A549 (cell line): ENCODE measurements around the gene EHF. TPM values are rescaled to one million over a fixed set of nuclear protein-coding genes. Genes with fewer than 3 reads are reported as not detected.

Source experiments
- ATAC-seq, 2 experiments: fragments of 200-7000 bp in 1 of 2; fragments of >200 bp in 1 of 2; cut with Nextera tagmentation in 1 of 2; cut with Tn5 transposase in 1 of 2; 3 replicates each; pipeline versions ENCODE4 v1.8.0 to v1.9.1; 2018 to 2020; ENCODE audit warnings: mild to moderate bottlenecking in 1 of 2, moderate library complexity in 1 of 2
- CTCF ChIA-PET: fragments of 300-600 bp; sonication (Branson Sonifier 250); formaldehyde crosslinking; extraction: SDS; loops from one replicate; lab custom pipeline; 2021; ENCODE audit warnings: antibody characterized with exemption, inconsistent platforms; lab: Yijun Ruan, JAX
- POLR2A ChIA-PET: fragments of 350-600 bp; formaldehyde crosslinking; extraction: SDS; loops from one replicate; lab custom pipeline; 2021; ENCODE audit warnings: antibody characterized with exemption, inconsistent platforms; lab: Yijun Ruan, JAX
- DNase-seq, 2 experiments: peaks; one replicate each; pipeline versions ENCODE4 v3.0.0 to v3.0.0-alpha.2; 2011 to 2016; ENCODE audit warnings: low read depth in 1 of 2, low spot score in 1 of 2
- FAIRE-seq: peaks from 2 replicates; lab custom pipeline; 2011; peaks lifted over from hg19 to GRCh38; lab: Jason Lieb, UNC
- H3K27ac ChIP-seq, 2 experiments: fragments of >200 bp; sonication (Bioruptor Twin); formaldehyde crosslinking; 3 replicates each; pipeline ENCODE4 v1.5.1; 2016 to 2017
- H3K4me1 ChIP-seq: fragments of >200 bp; sonication (Bioruptor Twin); formaldehyde crosslinking; 3 replicates; pipeline ENCODE4 v1.6.1; 2016
- H3K4me2 ChIP-seq: fragments of >200 bp; sonication (Bioruptor Twin); formaldehyde crosslinking; 3 replicates; pipeline ENCODE4 v1.6.1; 2016
- H3K4me3 ChIP-seq: fragments of >200 bp; sonication (Bioruptor Twin); formaldehyde crosslinking; 3 replicates; pipeline ENCODE4 v1.5.1; 2016
- H3K9me3 ChIP-seq: fragments of >200 bp; sonication (Bioruptor Twin); formaldehyde crosslinking; 3 replicates; pipeline ENCODE4 v1.6.1; 2016
- CBX2 ChIP-seq: fragments of 200-600 bp; sonication (generic); IDR thresholded peaks from 2 replicates; pipeline ENCODE4 v1.6.1; 2016; ENCODE audit warnings: low read depth, mild to moderate bottlenecking, borderline replicate concordance
- CBX8 ChIP-seq: fragments of 200-600 bp; sonication (generic); IDR thresholded peaks from 2 replicates; pipeline ENCODE4 v1.6.1; 2016
- ESRRA ChIP-seq: fragments of 150-350 bp; IDR thresholded peaks from 2 replicates; pipeline ENCODE4 v1.6.1; 2014; ENCODE audit warnings: mild to moderate bottlenecking, low read length, borderline replicate concordance
- FOSB ChIP-seq: fragments of 250-450 bp; sonication (Bioruptor Pico); IDR thresholded peaks from 2 replicates; pipeline ENCODE4 v1.5.0; 2020; ENCODE audit warnings: mild to moderate bottlenecking, moderate library complexity
- FOSL2 ChIP-seq, 2 experiments: fragments of 450-650 bp in 1 of 2; fragments of >200 bp in 1 of 2; sonication (Bioruptor Twin) in 1 of 2; formaldehyde crosslinking; IDR thresholded peaks; 2 replicates each; pipeline versions ENCODE4 v1.5.0 to v1.6.1; 2016 to 2020; ENCODE audit warnings: mild to moderate bottlenecking in 1 of 2, moderate library complexity in 1 of 2
- HDAC2 ChIP-seq: fragments of 200-600 bp; sonication (generic); IDR thresholded peaks from 2 replicates; pipeline ENCODE4 v1.6.1; 2016
- HEYL ChIP-seq: fragments of 250-450 bp; sonication (Bioruptor Pico); IDR thresholded peaks from 2 replicates; pipeline ENCODE4 v1.8.0; 2021; ENCODE audit warnings: mild to moderate bottlenecking, moderate library complexity
- HMGXB4 ChIP-seq: fragments of 250-450 bp; sonication (Bioruptor Pico); IDR thresholded peaks from 2 replicates; pipeline ENCODE4 v1.5.0; 2021; ENCODE audit warnings: mild to moderate bottlenecking, moderate library complexity, borderline replicate concordance
- HOXA7 ChIP-seq: fragments of 250-450 bp; sonication (Bioruptor Pico); IDR thresholded peaks from 2 replicates; pipeline ENCODE4 v1.5.0; 2020; ENCODE audit warnings: mild to moderate bottlenecking, moderate library complexity
- HOXB13 ChIP-seq: fragments of 250-450 bp; sonication (Bioruptor Pico); IDR thresholded peaks from 2 replicates; pipeline ENCODE4 v1.5.0; 2020; ENCODE audit warnings: low read depth, mild to moderate bottlenecking, moderate library complexity
- JUN ChIP-seq, 2 experiments: fragments of >200 bp; sonication (Bioruptor Twin); formaldehyde crosslinking; IDR thresholded peaks; 2 replicates in 1 of 2; 3 replicates in 1 of 2; pipeline ENCODE4 v1.6.1; 2016 to 2017
- MAX ChIP-seq: IDR thresholded peaks from 2 replicates; pipeline ENCODE4 v1.6.1; 2012
- NPAS2 ChIP-seq: fragments of 250-450 bp; sonication (Bioruptor Pico); IDR thresholded peaks from 2 replicates; pipeline ENCODE4 v1.8.0; 2022; ENCODE audit warnings: mild to moderate bottlenecking, moderate library complexity, borderline replicate concordance
- NR3C1 ChIP-seq: fragments of >200 bp; sonication (Bioruptor Twin); formaldehyde crosslinking; IDR thresholded peaks from 3 replicates; pipeline ENCODE4 v1.6.1; 2017
- PBX3 ChIP-seq: IDR thresholded peaks from 2 replicates; pipeline ENCODE4 v1.6.1; 2012
- RAD21 ChIP-seq, 2 experiments: fragments of >200 bp in 1 of 2; sonication (Bioruptor Twin) in 1 of 2; formaldehyde crosslinking in 1 of 2; IDR thresholded peaks in 1 of 2; conservative IDR thresholded peaks in 1 of 2; 2 replicates in 1 of 2; 3 replicates in 1 of 2; pipeline ENCODE4 v1.6.1; 2012 to 2018; ENCODE audit warnings: inconsistent platforms in 1 of 2
- RCOR1 ChIP-seq: fragments of 150-350 bp; IDR thresholded peaks from 2 replicates; pipeline ENCODE4 v1.6.1; 2014; ENCODE audit warnings: antibody characterized with exemption, low read length, low read depth
- TFCP2L1 ChIP-seq: fragments of 250-450 bp; sonication (Bioruptor Pico); IDR thresholded peaks from 2 replicates; pipeline ENCODE4 v1.5.0; 2021; ENCODE audit warnings: mild to moderate bottlenecking
- TP53 ChIP-seq: fragments of 250-450 bp; sonication (Bioruptor Pico); IDR thresholded peaks from 2 replicates; pipeline ENCODE4 v1.5.0; 2021; ENCODE audit warnings: mild to moderate bottlenecking, moderate library complexity
- USF2 ChIP-seq: fragments of 450-650 bp; IDR thresholded peaks from 2 replicates; pipeline ENCODE4 v1.6.1; 2014; ENCODE audit warnings: antibody characterized with exemption
- ZSCAN20 ChIP-seq: fragments of 250-450 bp; sonication (Bioruptor Pico); IDR thresholded peaks from 2 replicates; pipeline ENCODE4 v1.8.0; 2022; ENCODE audit warnings: mild to moderate bottlenecking, moderate library complexity
- WGBS: methylation state at CpG from one replicate; pipeline ENCODE4 v1.1.6; 2017; ENCODE audit errors: missing lambda C conversion rate; 5-methylcytosine and 5-hydroxymethylcytosine counted together
- polyA plus RNA-seq, 4 experiments: library from polyadenylated mRNA; depleted of rRNA in 3 of 4; stranded (reverse); fragments of >200 nt; fragmentation: RNase III in 1 of 4; extraction: RNeasy Plus Mini Kit Qiagen cat#74134 plus additional on column Dnase treatment in 1 of 4; gene quantifications; 2 replicates in 3 of 4; 3 replicates in 1 of 4; pipeline ENCODE4 v1.2.3, GENCODE V29; 2011 to 2017

Gene EHF
- polyA plus RNA-seq, 2 of the 4 experiments (the other 2 are of a cell fraction): 5.4 to 7.8 TPM

GRCh38 chr11:34643846-34644245 is 23.0 kb downstream of the EHF start:
- TF ChIP-seq HEYL (CRISPR knock-in tag): no peak
- no peak for TF ChIP-seq ZSCAN20 (CRISPR knock-in tag)
- TF ChIP-seq CBX8: no peak
- no peak for TF ChIP-seq NPAS2 (CRISPR knock-in tag)
- TF ChIP-seq FOSB: no peak
- TF ChIP-seq USF2: no peak
- no peak for TF ChIP-seq HDAC2
- no peak for TF ChIP-seq HMGXB4 (CRISPR knock-in tag)
- TF ChIP-seq RCOR1: no peak
- TF ChIP-seq NR3C1: no peak
- TF ChIP-seq HOXB13 (CRISPR knock-in tag): no peak
- no peak for TF ChIP-seq TP53 (CRISPR knock-in tag)
- TF ChIP-seq ESRRA: no peak
- no peak for TF ChIP-seq HOXA7 (CRISPR knock-in tag)
- TF ChIP-seq CBX2: no peak
- TF ChIP-seq TFCP2L1 (CRISPR knock-in tag): no peak
- ATAC-seq: no peak
- ChIA-PET POLR2A (interaction anchor here (1.3 to 4.7 kb wide), 2 partner anchors 11 to 43 kb away, joined by 3 to 81 read pairs; no protein-coding TSS in a partner anchor), CTCF (interaction anchor here (1.0 to 10.6 kb wide), 5 partner anchors 10 to 247 kb away, joined by 3 to 68 read pairs (median 6); no protein-coding TSS in a partner anchor)
- 88% methylated on average over 2 of the region's 2 CpGs for WGBS
- Histone ChIP-seq H3K4me3 (no peak overlapping the region), H3K4me2 (peak overlapping the region; percentile 67; the same call in 1 of the 3 replicates), H3K9me3 (no peaks in the 10 kb centered on the region), H3K4me1 (peaks cover 70% of the 10 kb centered on the region), H3K27ac (peak overlapping the region; percentile 94 to 99)
- FAIRE-seq: no peak
- no peak for DNase-seq

- FAIRE-seq (no peak), DNase-seq (peak in 1 of 2 experiments; percentile 24)
- Histone ChIP-seq H3K27ac (peak overlapping the region; percentile 94 to 99), H3K4me2 (peak overlapping the region; percentile 51), H3K4me1 (peaks cover 60% of the 10 kb centered on the region)
- POLR2A ChIA-PET: interaction anchor here (1.3 kb wide), 1 partner anchor 44 kb away, joined by 3 read pairs; no protein-coding TSS in a partner anchor
- WGBS: 48% methylated on average over 9 of the region's 9 CpGs
- no peak for TF ChIP-seq FOSL2 (IDR thresholded peaks at IDR 0.05)
- peak; percentile 66 for TF ChIP-seq FOSL2 (CRISPR knock-in tag; IDR thresholded peaks at IDR 0.05)
- TF ChIP-seq JUN (IDR thresholded peaks at IDR 0.05): no peak
- TF ChIP-seq PBX3: no peak
- TF ChIP-seq MAX: peak; percentile 34; the same call in 1 of the 2 replicates
- TF ChIP-seq RAD21 (conservative IDR thresholded peaks at IDR 0.05 in 1 of 2, IDR thresholded peaks at IDR 0.05 in 1 of 2): no peak
- TF ChIP-seq, all 56 proteins: peak for 2
- Histone ChIP-seq H3K9me3 (no peaks in the 10 kb centered on the region), H3K4me3 (no peak overlapping the region)
- no peak for ATAC-seq
- CTCF ChIA-PET: interaction anchor here (0.5 to 10.6 kb wide), 7 partner anchors 9 to 842 kb away, joined by 3 to 68 read pairs (median 6); no protein-coding TSS in a partner anchor
Measured at GRCh38 chr11:34644669-34645406, 23.9 kb downstream of the EHF start.
